Right ventricle myocardium superior (tissue), 1 donor: ENCODE measurements around the gene SAA4. TPM values are rescaled to one million over a fixed set of nuclear protein-coding genes. Genes with fewer than 3 reads are reported as not detected.
"Not testable (repeated sequence)": the region's sequence is repeated elsewhere in the genome, so short reads cannot be mapped to it uniquely, and the experiment has no call there.

Experiments used
- ATAC-seq: fragments of 200-7000 bp; cut with Tn5 transposase; one replicate; pipeline ENCODE4 v1.9.1; 2020; ENCODE audit warnings: mild to moderate bottlenecking; ENCODE audit not compliant: poor library complexity
- DNase-seq: peaks from one replicate; pipeline ENCODE4 v3.0.0-alpha.2; 2020
- intact Hi-C: fragments of 100-400 bp; cut with DNase I; formaldehyde crosslinking; loops from one replicate; pipeline ENCODE4 v1.11.2; 2022
- total RNA-seq: library from RNA; stranded (reverse); fragmentation: NEBNext Ultra II Directional; extraction: Animal tissue kit (Norgen Biotek cat#: 25700); gene quantifications from one replicate; pipeline ENCODE4 v1.2.1, GENCODE V29; 2021
- donor health status: DM: no; HTN: yes; CAD: no; lungs with severe emphysema.

SAA4 gene
- total RNA-seq, 1 donor from 2014 or later = not detected

DNA sequence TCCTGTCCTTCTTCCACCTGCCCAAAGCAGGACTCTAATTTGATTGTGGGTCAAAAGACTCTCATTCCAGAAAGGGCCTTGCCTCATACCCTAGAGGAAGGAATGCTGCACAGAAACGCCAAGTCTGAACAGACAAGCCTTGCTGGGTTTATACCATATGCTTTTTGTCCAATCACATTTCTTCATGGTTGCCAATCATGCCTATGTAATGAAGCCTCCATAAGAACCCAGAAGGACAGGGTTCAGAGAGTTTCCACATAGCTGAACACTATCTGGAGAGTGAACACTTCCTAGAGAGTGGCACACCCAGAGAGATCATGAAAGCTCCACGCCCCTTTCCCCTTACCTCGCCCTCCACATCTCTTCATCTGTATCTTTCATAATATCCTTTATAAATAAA lies 16.6 kb upstream of the SAA4 start:
- DNase-seq (no peak), ATAC-seq (no peak)
- intact Hi-C loops = no loop called here

- DNase-seq (no peak), ATAC-seq (no peak)
- intact Hi-C loops = no loop called here
Measured at GRCh38 chr11:18248561-18248960, 12.0 kb upstream of the SAA4 start, which contains the start of gene SAA2. Gene SAA2 (minus strand): TSS chr11:18248668. CDS start chr11:18248011, 657 bp downstream.

GRCh38 chr11:18247191-18247581 lies 10.6 kb upstream of the SAA4 start:
- intact Hi-C loops, DNase-seq, ATAC-seq: not testable (repeated sequence)

DNA sequence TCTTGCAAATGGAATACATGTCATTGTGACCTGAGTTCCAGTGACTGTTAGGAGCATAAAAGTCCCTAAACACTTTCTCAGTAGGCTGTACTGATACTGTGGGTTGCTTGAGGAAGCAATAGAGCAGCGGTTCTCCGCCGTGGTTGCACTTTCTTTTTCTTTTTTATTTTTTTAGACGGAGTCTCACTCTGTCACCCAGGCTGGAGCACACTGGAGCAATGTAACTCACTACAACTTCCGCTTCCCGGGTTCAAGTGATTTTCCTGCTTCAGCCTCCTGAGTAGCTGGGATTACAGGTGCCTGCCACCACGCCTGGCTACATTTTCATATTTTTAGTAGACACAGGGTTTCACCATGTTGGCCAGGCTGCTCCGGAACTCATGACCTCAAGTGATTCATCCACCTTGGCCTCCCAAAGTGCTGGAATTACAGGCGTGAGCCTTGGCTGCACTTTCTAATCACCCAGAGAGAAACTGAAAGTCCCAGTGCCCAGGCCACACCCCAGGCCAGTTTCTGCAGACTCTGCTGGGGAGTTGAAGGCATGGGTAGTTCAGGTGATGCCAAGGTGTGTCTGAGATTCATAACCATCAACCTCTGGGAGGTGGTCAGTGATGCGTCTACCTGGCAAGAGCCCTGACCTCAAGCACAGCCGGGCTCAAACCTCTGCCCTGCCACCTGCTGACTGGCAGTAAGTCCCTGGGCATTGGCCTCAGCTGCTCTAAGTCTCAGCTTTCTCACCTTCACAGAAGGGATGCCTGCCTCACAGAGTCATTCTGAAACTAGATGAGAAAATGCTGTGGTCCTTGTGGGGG lies 10.0 kb upstream of the SAA4 start:
- DNase-seq, intact Hi-C loops, ATAC-seq: not testable (repeated sequence)

- no peak for ATAC-seq
- intact Hi-C loops = no loop called here
- DNase-seq = no peak
Measured at GRCh38 chr11:18245396-18245795, 8.8 kb upstream of the SAA4 start.

DNA sequence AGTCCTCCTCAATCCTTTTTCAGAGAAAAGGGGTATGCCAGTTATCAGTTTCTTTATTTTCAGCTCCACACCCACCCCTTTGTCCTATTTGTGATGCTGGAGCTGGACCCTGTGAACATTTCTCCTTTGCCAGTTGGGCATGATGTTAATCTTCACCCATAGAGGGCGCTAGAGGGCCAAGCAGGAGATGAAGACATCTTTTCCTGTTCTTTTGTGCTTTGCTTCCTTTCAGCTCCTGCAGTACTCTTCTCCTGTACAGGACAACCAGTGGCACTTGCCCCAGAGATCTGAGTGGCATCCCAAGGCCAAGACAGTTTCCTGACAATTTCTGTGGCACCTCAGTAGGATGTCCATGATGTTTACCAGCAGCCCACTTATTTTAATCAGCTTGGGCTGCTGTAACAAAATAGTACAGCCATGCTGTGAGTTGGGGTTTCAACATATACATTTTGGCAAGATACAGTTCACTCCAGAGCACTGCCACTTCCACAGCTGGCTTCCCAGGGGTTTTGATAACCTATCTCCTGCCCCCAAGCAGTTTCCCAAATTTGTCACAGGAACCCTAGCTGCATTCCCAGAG lies 7.3 kb upstream of the SAA4 start:
- DNase-seq (no peak), ATAC-seq (no peak)
- intact Hi-C loops = no loop called here

DNA sequence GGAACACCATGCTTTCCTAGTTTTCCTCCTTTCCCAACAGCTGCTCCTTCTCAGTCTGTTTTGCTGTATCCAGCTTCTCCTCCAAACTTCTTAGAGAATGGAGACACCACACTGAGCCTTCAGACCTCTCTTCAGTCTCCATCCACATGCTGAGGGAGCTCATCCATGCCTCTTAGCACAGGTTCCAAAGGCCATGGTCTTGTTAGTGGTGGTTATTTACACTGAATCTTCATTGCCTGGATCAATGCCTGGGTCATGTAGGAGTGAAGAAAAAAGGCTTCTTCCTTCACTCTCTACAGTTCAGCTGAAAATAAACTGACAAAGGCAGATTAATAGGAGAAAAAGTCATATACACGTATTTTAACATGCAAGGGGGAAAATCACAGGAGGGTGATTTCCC lies 3.1 kb upstream of the SAA4 start:
- no peak for DNase-seq
- intact Hi-C loops = no loop called here
- no peak for ATAC-seq

DNA sequence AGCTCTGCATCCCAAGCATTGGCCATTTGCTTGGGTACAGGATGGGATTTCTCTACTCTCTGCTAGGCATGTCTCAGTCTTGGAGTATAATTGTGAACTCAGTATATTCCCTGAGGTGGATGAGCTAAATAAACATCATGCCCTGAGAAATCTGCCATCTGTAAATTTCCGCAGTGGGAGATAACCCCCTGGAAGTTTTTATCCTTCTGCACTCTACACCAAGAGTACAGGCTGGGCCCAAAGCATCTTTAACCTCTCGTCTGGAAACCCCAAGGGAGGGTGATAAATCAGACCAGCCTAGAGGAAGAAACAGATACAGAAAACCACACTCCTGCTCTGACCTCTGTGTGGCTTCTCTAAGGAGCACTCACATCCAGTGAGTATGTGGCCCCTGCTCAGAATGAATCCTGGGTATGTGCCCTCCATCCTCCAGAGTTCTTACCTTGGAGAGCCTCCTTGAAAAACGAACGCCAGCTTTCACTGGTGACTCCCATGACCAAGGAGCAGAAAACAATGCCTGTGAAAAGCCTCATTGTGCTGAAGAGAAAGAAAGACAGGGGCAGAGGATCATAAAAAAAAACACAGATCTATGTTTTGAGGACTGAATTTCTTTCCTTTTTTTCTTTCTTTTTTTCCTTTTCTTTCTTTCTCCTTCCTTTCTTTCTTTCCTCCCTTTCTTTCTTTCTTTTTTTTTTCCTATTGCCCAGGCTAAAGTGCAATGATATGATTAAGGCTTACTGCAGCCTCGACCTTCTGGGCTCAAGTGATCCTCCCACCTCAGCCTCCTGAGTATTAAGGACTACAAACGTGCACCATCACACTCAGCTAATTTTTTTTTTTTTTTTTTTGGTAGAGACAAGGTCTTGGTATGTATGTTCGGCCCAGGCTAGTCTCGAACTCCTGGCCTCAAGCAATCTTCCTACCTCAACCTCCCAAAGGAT lies 938 bp downstream of the SAA4 start:
- ATAC-seq = no peak
- intact Hi-C loops = no loop called here
- no peak for DNase-seq

DNA sequence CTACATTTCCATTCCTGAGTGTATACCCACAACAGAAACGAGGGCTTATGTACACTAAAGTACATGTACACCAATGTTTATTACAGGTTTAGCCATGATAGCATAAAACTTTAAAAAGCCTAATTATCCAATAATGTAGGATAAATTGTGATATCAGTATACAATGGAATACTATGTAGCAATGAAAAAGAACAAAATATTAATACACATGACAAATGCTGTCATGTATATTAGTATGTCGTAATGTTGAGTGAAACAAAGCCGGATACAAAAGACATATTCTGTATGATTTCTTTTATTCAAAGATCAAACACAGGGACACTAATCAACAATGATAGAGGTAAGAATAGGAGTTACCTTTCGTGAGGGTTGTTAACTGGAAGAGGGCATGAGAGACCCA lies 2.7 kb downstream of the SAA4 start:
- intact Hi-C loops = no loop called here

GRCh38 chr11:18230859-18231258 lies 5.7 kb downstream of the SAA4 start:
- intact Hi-C loops = no loop called here
- DNase-seq (no peak), ATAC-seq (no peak)

More for the DNA sequence above, 2.7 kb downstream of the SAA4 start:
- no peak for DNase-seq
- no peak for ATAC-seq

GRCh38 chr11:18229501-18229900 lies 7.1 kb downstream of the SAA4 start:
- ATAC-seq (no peak), DNase-seq (no peak)
- intact Hi-C loops = no loop called here

- intact Hi-C loops = no loop called here
- DNase-seq (no peak), ATAC-seq (no peak)
Measured at GRCh38 chr11:18225913-18226312, 10.7 kb downstream of the SAA4 start.

DNA sequence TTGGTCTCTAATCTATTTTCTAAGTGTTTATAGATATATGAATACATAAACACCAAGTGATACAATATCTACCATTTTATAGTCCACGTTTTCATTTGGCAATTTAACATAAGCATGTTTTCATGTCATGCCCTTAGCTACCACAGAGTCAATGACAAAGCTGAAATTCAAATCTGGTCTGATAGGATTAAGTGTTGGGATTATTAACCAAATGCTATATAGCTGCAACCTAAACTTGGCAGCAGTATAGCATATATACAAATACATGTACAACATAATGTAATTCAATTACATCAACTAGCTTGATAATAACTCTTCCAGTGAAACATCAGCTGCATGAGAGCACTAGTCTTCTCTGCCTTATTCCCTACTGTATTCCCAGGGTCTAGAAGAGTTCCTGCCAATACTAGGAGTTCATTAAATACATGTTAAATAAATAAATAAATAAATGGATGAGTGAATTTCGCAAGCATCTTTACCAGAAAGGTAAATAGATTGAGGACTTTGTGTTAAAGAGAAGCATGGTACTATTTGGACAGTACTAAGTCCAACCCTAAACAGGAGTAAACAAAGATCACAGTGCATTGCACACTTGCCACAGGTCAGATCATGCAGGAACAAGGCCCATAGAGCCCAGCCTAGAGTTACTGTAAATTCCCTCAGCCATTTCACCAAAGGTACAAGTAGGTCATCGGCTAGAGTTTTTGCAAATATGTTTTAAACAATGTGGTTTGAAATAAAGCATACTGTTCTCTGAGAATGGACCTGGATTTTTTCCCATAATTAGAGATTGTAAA lies 12.8 kb downstream of the SAA4 start:
- no peak for ATAC-seq
- no peak for DNase-seq
- intact Hi-C loops = no loop called here

DNA sequence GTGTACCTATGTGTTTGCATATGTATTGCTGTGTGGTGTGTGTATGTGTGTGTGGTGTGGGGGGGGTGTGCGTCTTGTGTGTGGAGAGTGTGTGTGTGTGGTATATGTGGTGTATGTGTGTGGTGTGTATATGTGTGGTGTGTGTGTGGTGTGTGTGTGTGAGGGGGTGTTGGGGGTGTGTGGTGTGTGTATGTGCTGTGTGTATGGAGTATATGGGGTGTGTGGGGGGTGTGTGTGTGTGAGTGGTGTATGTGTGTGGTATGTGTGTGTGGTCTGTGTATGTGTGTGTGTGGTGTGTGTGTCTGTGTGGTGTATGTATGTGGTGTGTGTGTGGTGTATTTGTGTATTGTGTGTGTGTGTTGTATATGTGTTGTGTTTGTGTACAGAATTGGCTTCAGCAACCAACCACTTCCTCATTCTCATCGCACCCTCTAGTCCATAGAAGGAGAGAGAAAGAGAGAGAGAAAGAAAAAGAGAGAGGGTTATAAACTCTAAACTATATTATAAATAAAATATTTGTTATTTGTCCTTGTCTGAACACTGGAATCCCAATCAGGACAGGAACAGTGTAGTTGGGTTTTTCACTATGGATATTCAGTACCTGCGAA lies 13.7 kb downstream of the SAA4 start:
- no peak for DNase-seq
- intact Hi-C loops = no loop called here
- no peak for ATAC-seq

- DNase-seq (no peak), ATAC-seq (no peak)
- intact Hi-C loops = no loop called here
Measured at GRCh38 chr11:18221274-18221876, 15.2 kb downstream of the SAA4 start.

DNA sequence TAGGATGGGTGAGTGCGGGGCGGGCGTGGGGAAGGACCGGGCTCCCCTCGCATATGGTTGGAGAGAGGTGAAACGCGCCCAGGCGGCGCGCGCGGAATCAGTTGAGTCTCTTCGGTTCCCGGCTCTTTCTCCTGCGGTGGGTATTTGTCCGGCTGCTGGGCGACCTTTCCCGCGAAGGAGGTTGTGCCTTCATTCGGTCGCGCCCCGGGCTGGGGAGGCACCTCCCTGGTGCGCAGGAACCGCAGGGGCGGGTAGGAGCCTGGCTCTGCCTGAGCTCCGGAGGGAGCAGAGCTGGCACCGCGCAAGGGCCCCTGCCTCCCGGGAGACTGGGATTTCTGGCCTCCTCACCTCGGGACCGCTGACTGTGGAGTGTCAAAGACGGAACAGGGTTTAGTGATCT lies 27.5 kb downstream of the SAA4 start:
- ATAC-seq = no peak
- DNase-seq = no peak
- intact Hi-C loops = no loop called here

DNA sequence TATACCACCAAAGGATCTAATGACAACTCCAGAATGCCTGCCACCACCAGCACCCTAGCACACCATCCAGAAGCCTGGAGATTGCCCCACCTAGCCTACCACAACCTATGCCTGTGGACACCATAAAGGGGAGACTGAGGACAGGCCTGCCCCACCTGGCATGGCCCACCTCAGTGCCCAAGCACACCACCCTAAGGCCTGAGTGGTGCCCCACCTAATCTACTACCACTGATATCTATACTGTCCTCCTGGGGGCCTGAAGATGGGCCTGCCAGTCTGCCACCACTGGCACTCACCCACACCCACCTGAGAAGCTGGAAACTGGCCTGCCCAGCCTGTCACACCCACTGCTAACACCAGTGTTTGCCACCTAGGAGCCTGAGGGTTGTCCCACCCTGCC lies 31.8 kb downstream of the SAA4 start:
- intact Hi-C loops = no loop called here
- ATAC-seq (no peak), DNase-seq (no peak)

DNA sequence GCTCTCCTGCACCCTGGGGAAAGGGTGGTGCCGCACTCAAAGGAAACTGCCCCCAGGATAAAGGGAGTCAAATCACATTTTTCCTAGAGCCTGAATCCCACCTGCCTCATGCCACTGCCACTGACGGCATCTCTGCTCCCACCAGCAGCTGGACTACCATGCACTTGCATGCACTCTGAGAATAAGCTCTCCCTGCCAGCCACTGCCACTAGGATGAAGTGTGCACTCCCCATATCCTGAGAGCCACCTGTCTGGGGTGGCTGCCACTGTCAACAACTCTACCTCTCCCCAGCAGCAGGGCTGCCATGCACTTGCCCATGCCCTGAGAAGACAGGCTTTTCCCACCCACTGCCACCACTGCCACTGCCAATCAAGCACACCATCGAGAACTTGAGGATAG lies 32.4 kb downstream of the SAA4 start:
- intact Hi-C loops = no loop called here
- ATAC-seq = no peak
- no peak for DNase-seq
